Lower lobe of right lung (tissue), 2 donors: ENCODE measurements around the gene SMTNL1. TPM values are rescaled to one million over a fixed set of nuclear protein-coding genes. Genes with fewer than 3 reads are reported as not detected.

ENCODE experiments used
- ATAC-seq, 2 donors: fragments of 200-7000 bp; cut with Tn5 transposase; one replicate each; pipeline ENCODE4 v1.9.1; 2020 to 2022; ENCODE audit warnings: mild to moderate bottlenecking in 2 of 2, moderate library complexity in 2 of 2
- DNase-seq: peaks from one replicate; pipeline ENCODE4 v3.0.0-alpha.2; 2020
- H3K27ac ChIP-seq: fragments of 200-600 bp; one replicate; pipeline ENCODE4 v1.8.0; 2022
- H3K27me3 ChIP-seq: fragments of 200-600 bp; one replicate; pipeline ENCODE4 v1.8.0; 2022; ENCODE audit warnings: low read depth
- H3K36me3 ChIP-seq: fragments of 200-600 bp; one replicate; pipeline ENCODE4 v1.8.0; 2022; ENCODE audit warnings: mild to moderate bottlenecking
- H3K4me1 ChIP-seq: fragments of 200-600 bp; one replicate; pipeline ENCODE4 v1.8.0; 2022
- H3K4me3 ChIP-seq: fragments of 200-600 bp; one replicate; pipeline ENCODE4 v1.8.0; 2022; ENCODE audit warnings: mild to moderate bottlenecking
- H3K9me3 ChIP-seq: fragments of 200-600 bp; one replicate; pipeline ENCODE4 v1.8.0; 2022
- intact Hi-C: fragments of 100-400 bp; cut with DNase I; formaldehyde crosslinking; loops from one replicate; pipeline ENCODE4 v1.11.0; 2022
- long read RNA-seq: library from polyadenylated mRNA; unstranded; transcript quantifications from one replicate; pipeline ENCODE4 v2.0.0, GENCODE V29; 2021
- total RNA-seq: library from RNA; stranded (reverse); fragmentation: NEBNext Ultra II Directional; extraction: Animal tissue kit (Norgen Biotek cat#: 25700); gene quantifications from one replicate; pipeline ENCODE4 v1.2.1, GENCODE V29; 2021
- TF ChIP-seq, protein P1 (sequence below): fragments of 200-600 bp; IDR thresholded peaks from one replicate; pipeline ENCODE4 v1.8.0; 2022; ENCODE audit warnings: antibody characterized with exemption, mild to moderate bottlenecking
- donor health status: DM: no; HTN: yes; CAD: no; lungs with severe emphysema.

The SMTNL1 gene, protein sequence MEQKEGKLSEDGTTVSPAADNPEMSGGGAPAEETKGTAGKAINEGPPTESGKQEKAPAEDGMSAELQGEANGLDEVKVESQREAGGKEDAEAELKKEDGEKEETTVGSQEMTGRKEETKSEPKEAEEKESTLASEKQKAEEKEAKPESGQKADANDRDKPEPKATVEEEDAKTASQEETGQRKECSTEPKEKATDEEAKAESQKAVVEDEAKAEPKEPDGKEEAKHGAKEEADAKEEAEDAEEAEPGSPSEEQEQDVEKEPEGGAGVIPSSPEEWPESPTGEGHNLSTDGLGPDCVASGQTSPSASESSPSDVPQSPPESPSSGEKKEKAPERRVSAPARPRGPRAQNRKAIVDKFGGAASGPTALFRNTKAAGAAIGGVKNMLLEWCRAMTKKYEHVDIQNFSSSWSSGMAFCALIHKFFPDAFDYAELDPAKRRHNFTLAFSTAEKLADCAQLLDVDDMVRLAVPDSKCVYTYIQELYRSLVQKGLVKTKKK
- not detected for total RNA-seq
- long read RNA-seq, partial matches to known transcripts, result 0 of 1 reads
- long read RNA-seq, other reads (novel, unspliced or antisense), result 1 of 1 reads

DNA sequence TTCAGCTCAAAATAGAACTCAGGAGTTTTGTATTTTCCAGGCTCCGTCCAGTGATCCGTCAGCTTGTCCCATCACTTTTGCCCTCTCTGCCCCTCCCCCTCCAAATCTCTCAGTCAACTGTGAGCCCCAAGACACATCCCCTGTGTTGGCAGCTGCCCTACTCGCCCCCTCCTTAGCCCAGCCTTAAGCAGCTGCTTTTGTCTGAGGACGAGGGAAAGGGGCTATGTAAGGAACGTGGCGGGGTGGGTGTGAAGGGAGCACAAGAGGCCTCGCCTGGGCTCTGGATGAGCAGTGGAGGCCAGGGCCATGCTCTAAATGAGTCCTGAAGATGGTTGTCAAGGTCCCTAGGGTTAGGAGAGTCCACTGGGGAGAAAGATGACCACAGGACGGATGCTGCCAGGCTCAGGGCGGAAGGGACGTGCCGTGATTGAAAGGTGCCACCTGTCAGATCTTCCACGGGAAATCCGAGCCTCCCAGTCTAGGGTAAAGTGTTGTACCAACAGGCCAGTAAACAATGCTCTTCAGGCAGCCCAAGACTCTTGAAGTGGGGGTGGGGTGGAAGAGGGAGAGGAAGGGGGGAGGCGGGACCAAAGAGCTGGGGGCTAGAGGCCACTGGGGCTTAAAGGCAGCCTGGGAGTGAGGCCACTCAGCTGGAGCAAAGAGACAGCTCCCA lies at the start of gene SMTNL1:
Gene SMTNL1 (plus strand): TSS at position 649 of the 673 bp plus-strand sequence. CDS start 5,048 bp downstream, outside the sequence.
- ATAC-seq, result peak in 1 of 2 donors; percentile 23
- no peak for DNase-seq
- intact Hi-C loops, result no loop called here

DNA sequence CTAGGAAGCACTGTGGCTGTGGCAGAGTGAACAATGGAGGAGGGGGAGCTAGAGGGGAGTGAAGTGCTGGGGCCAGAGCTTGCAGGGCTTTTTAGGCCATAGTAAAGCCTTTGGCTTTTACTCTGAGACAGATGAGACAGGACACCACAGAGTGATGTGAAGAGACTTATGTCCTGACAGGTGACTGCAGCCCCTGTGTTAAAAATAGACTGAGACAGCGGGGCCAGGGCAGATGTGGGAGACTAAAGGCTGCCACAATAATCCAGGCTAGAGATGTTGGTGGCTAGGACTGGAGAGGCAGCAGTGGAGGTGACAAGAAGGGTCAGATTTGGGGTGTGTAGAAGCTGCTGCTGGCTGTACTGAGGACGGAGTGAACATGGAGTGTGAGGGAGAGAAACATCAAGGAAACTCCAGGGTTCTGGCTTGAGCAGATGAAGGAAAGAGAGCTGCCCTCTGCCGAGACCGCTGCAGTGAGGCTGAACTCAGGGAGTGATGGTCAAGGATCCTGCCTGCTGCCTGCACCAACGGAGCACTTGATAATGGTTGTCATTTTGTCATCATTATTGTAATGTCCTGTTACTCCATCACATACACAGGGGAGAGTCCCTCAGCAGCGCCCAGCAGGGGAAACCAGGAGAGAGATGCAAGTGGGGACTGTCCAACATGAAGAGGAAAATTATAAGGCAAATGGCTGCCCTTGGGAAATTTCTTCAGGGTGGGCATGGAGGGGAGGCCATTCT lies 49.3 kb upstream of the SMTNL1 start:
- H3K4me3 ChIP-seq, result no peak overlapping the region
- H3K27ac ChIP-seq, result no peak overlapping the region
- intact Hi-C loops, result no loop called here
- H3K4me1 ChIP-seq, result peaks cover 6% of the 10 kb centered on the region
- peaks cover 44% of the 10 kb centered on the region for H3K36me3 ChIP-seq
- no peak for DNase-seq
- TF ChIP-seq, protein P1, sequence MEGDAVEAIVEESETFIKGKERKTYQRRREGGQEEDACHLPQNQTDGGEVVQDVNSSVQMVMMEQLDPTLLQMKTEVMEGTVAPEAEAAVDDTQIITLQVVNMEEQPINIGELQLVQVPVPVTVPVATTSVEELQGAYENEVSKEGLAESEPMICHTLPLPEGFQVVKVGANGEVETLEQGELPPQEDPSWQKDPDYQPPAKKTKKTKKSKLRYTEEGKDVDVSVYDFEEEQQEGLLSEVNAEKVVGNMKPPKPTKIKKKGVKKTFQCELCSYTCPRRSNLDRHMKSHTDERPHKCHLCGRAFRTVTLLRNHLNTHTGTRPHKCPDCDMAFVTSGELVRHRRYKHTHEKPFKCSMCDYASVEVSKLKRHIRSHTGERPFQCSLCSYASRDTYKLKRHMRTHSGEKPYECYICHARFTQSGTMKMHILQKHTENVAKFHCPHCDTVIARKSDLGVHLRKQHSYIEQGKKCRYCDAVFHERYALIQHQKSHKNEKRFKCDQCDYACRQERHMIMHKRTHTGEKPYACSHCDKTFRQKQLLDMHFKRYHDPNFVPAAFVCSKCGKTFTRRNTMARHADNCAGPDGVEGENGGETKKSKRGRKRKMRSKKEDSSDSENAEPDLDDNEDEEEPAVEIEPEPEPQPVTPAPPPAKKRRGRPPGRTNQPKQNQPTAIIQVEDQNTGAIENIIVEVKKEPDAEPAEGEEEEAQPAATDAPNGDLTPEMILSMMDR, result no peak
- H3K27me3 ChIP-seq, result peaks cover 6% of the 10 kb centered on the region
- H3K9me3 ChIP-seq, result no peaks in the 10 kb centered on the region
- ATAC-seq, result no peak

More for the DNA sequence above, at the start of gene SMTNL1:
- no peak within 1 kb of the TSS for H3K4me3 ChIP-seq
- TF ChIP-seq, protein P1, result no peak
- no peaks in the 10 kb centered on the region for H3K4me1 ChIP-seq
- no peaks in the 10 kb centered on the region for H3K9me3 ChIP-seq
- H3K27me3 ChIP-seq, result no peaks in the 10 kb centered on the region
- H3K36me3 ChIP-seq, result no peaks in the 10 kb centered on the region
- H3K27ac ChIP-seq, result no peak within 1 kb of the TSS

DNA sequence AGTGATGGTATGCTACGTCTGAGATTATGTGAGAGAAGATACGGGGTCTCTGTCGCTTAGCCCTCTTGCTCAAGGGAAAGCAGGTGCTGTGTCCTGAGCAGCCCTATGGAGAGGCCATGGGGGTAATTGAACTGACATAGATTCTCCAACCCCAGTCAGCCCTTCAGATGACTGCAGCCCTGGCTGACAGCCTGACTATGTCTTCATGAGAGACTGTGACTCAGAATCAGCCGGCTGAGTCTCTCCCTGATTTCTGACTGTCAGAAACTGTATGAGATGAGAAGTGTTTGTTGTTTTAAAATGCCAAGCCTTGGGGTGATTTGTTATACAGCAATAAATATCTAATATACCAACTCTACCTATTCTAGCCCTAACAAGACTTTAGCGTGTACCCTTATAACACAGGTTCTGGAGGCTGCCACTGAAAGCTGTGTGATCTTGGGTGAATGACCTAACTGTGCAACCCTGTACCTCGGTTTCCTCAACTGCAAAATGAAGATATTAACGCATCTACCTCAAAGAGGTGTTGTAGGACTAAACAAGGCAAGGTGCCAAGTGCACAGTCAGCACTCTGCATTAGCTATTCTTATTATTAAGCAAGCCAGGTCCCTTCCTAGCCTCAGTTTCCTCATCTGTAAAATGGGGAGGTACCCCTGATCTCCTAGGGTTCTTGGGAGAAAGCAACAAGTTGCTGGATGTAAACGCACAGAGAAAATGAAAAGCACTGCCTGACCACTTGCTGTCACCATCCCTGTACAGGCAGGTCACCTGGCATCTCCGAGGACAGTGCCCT lies 46.7 kb upstream of the SMTNL1 start:
- Histone ChIP-seq H3K9me3 (no peaks in the 10 kb centered on the region), H3K4me1 (no peaks in the 10 kb centered on the region), H3K4me3 (no peak overlapping the region), H3K27ac (no peak overlapping the region), H3K36me3 (peaks cover 43% of the 10 kb centered on the region), H3K27me3 (no peaks in the 10 kb centered on the region)
- DNase-seq (no peak), ATAC-seq (no peak)
- TF ChIP-seq, protein P1, result no peak
- intact Hi-C loops, result no loop called here

DNA sequence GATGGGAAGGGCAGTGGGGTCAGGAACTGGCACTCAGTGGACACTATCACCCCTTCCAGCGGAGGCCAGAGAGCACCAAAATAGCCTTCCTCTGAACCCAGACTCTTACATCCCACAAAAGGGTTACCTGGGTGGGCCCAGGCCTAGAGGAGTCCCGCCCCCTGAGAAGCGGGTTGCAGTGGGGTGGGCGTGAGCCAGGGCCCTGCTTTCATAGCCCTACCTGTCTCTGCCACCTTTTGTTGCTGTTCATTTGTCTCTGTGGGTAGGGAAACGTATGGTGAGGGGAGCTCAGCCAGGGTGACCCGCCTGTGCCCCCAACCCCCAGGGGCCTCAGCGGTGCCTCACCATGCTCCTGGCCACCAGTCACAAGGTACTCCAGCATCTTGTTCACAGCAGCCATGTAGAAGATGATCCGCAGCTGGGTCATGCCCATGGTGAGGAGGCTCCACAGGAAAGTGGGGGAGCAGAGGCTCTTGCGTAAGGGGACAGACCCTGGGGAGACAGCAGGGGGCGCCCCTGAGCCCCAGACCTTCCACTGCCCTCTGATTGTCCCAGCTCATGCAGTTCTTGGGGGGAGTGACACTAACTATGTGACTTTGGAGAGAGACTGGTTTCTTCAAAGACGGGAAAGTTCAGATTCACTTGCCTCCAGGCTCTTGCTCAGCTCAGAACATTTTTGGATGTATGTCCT lies 45.9 kb upstream of the SMTNL1 start:
- H3K4me1 ChIP-seq, result no peaks in the 10 kb centered on the region
- no peak overlapping the region for H3K4me3 ChIP-seq
- intact Hi-C loops, result no loop called here
- TF ChIP-seq, protein P1, result peak; percentile 69
- peak; percentile 55 to 68 for ATAC-seq
- H3K27ac ChIP-seq, result no peak overlapping the region
- DNase-seq, result no peak
- no peaks in the 10 kb centered on the region for H3K9me3 ChIP-seq
- H3K27me3 ChIP-seq, result no peaks in the 10 kb centered on the region
- H3K36me3 ChIP-seq, result peaks cover 41% of the 10 kb centered on the region
